Vagina (tissue), 2 donors: Measurements from ENCODE around the gene IGFBP6. TPM values are rescaled to one million over a fixed set of nuclear protein-coding genes. Genes with fewer than 3 reads are reported as not detected.

Experiments
- DNase-seq, 2 donors: peaks; one replicate each; pipeline ENCODE4 v3.0.0-alpha.2; 2017; ENCODE audit errors: extremely low spot score in 2 of 2
- H3K27ac ChIP-seq: fragments of 200-600 bp; sonication (generic); one replicate; pipeline ENCODE4 v1.5.1; 2019
- H3K27me3 ChIP-seq: fragments of 200-600 bp; sonication (generic); one replicate; pipeline ENCODE4 v1.5.1; 2019
- H3K36me3 ChIP-seq, 2 donors: fragments of 200-600 bp; sonication (generic); one replicate each; pipeline ENCODE4 v1.5.1; 2017 to 2019
- H3K4me1 ChIP-seq: fragments of 200-600 bp; sonication (generic); one replicate; pipeline ENCODE4 v1.5.1; 2019
- H3K4me3 ChIP-seq, 2 donors: fragments of 200-600 bp; sonication (generic); 1 replicate in 1 of 2; 2 replicates in 1 of 2; pipeline ENCODE4 v1.5.1; 2016 to 2019
- H3K9me3 ChIP-seq: fragments of 200-600 bp; sonication (generic); one replicate; pipeline ENCODE4 v1.5.1; 2019
- POLR2A ChIP-seq, 2 donors: fragments of 450-650 bp; IDR thresholded peaks; one replicate each; pipeline ENCODE4 v1.6.1; 2017; ENCODE audit warnings: antibody characterized with exemption in 2 of 2, mild to moderate bottlenecking in 2 of 2, moderate library complexity in 2 of 2
- POLR2AphosphoS5 ChIP-seq, 2 donors: sonication (generic); formaldehyde crosslinking; IDR thresholded peaks; one replicate each; pipeline ENCODE4 v1.9.0; 2017; ENCODE audit warnings: antibody characterized with exemption in 2 of 2, mild to moderate bottlenecking in 2 of 2, low read depth in 1 of 2; ENCODE audit not compliant: insufficient read depth in 1 of 2
- intact Hi-C: fragments of 100-400 bp; cut with DNase I; formaldehyde crosslinking; loops from one replicate; pipeline ENCODE4 v1.15.1; 2023
- total RNA-seq: library from RNA; depleted of rRNA; stranded (reverse); fragments of >200 nt; gene quantifications from one replicate; pipeline ENCODE4 v1.2.3, GENCODE V29; 2016
- TF ChIP-seq, protein P1 (sequence below), 3 experiments: fragments of 450-650 bp in 2 of 3; fragments of 200-600 bp in 1 of 3; sonication (generic) in 1 of 3; IDR thresholded peaks; one replicate each; pipeline ENCODE4 v1.5.1; 2017 to 2019; ENCODE audit warnings: antibody characterized with exemption in 3 of 3, mild to moderate bottlenecking in 2 of 3, moderate library complexity in 2 of 3

Gene IGFBP6
- total RNA-seq, 1 donor from 2014 or later = 684 TPM

DNA sequence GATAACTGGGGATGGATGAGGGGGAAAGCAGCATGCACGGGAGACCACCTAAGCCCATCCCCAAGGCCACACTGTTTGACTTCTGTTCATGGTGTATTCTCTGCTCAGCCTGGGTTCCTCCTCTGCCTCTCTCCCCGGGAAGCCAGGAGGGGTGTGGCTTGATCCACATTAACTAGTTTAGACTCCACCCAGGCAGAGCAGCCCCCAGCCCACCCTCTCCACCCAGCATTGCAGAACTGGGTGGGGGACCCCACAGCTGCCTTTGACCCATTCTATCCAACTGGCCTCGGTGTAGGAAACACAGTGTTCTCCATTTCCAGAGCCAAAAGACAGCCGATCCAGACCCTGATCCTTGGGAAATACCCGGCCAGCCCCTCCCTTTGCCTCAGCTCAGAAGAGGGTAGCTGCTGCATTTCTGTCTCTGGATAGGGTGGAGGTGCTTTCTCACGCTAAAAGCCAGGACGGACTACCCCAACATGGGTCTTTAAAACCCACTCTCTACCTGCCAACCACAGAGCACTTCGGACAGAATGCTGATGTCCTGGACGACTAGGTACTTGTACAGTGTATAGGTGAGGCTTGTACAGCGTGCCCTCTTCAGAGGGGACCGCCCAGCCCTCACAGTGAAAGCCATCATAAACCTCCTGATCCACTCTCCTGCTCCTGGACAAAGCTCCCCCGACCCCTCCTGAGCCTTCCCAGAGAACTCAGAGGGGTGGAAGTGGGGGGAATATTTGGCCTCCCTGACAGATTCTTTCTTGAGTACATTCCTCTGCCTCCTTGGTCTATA, 27.7 kb upstream of the IGFBP6 start:
- Histone ChIP-seq H3K4me1 (peaks cover 89% of the 10 kb centered on the region), H3K4me3 (no peak overlapping the region), H3K27ac (peak overlapping the region; percentile 89), H3K36me3 (peaks cover 0 to 16% of the 10 kb centered on the region in 2 donors), H3K27me3 (no peaks in the 10 kb centered on the region), H3K9me3 (no peaks in the 10 kb centered on the region)
- peak in 1 of 2 donors; percentile 92 for DNase-seq
- TF ChIP-seq POLR2AphosphoS5 (IDR thresholded peaks at IDR 0.05; ENCODE audit: insufficient read depth in 1 of 2, low read depth in 1 of 2) (peak in 1 of 2 donors; percentile 49), POLR2A (IDR thresholded peaks at IDR 0.05) (peak in 1 of 2 donors; percentile 13)
- TF ChIP-seq, protein P1, sequence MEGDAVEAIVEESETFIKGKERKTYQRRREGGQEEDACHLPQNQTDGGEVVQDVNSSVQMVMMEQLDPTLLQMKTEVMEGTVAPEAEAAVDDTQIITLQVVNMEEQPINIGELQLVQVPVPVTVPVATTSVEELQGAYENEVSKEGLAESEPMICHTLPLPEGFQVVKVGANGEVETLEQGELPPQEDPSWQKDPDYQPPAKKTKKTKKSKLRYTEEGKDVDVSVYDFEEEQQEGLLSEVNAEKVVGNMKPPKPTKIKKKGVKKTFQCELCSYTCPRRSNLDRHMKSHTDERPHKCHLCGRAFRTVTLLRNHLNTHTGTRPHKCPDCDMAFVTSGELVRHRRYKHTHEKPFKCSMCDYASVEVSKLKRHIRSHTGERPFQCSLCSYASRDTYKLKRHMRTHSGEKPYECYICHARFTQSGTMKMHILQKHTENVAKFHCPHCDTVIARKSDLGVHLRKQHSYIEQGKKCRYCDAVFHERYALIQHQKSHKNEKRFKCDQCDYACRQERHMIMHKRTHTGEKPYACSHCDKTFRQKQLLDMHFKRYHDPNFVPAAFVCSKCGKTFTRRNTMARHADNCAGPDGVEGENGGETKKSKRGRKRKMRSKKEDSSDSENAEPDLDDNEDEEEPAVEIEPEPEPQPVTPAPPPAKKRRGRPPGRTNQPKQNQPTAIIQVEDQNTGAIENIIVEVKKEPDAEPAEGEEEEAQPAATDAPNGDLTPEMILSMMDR (IDR thresholded peaks at IDR 0.05) = no peak
- intact Hi-C loops = loop anchor here (5.0 to 10.0 kb wide), 2 partner anchors 125 to 668 kb away; no protein-coding TSS in a partner anchor

DNA sequence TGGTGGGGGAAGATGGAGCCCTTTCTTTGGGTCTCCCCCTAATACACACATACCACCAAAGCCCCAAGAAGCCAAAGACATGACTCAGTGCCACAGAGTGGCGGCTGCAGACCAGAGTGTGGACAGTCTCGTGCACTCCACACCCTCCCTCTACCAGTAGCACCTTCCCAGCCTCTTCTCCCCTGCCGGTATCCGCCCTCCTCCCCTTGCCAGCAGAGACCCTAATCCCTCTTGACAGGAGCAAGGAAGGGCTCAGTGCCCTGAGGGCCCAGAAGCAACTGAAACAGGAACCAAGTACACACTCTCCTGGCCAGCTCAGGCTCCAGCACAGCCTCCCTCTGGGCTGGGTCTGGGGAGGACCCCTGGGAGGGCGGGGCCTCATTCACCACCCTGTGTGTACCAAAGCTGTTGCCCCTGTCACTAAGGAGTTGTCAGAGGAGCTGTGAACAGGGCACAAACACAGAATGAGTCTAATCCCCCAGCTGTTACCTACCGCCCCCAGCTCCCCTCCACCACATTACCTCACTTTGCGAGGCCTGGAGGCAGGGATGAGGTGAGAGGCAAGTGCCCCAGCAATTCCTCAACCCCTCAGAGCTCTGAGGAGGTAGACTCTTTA, 26.5 kb upstream of the IGFBP6 start:
- H3K36me3 ChIP-seq = peaks cover 0 to 19% of the 10 kb centered on the region in 2 donors
- peaks cover 84% of the 10 kb centered on the region for H3K4me1 ChIP-seq

DNA sequence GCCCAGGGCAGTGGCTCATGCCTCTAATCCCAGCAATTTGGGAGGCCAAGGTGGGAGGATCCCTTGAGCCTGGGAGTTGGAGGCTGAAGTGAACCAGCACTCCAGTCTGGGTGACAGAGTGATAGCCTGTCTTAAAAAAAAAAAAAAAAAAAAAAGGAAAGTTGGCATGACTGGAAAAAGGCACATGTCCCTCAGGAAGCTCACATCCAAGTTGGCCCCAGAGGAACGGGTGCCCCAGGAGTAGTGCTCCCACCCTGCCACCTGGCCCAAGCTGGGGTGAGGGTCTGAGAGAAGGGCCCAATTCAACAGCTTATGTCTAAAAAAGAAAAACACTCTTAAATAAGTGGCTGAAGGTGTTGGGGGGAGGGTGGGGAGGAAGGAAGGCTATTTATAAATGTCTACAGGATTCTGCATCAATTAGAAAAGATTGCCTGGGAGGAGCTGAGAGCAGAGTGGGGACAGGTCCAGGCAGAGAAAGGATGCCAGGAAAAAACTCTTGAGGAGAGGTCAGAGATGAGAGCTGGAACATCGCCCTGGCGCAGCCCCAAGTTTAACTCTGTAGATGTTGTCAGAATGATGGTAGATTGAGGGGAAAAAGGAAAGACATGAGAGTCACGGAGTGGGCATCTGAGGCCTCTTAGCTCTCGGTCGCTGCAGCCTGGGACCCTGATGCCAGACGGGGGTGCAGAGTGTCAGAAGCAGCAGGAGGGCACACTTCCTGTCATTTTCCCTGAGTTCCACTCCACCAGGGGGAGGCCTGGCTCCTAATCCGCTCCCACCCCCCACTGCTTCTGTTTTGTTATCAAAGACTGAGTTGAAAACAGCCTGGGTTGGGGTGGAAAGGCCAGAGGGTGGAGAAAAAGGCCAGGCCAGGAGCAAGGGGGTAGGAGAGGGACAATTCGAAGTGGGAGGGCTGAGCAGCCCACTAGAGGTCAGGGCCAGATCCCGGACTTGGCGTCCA, 25.6 kb upstream of the IGFBP6 start:
- intact Hi-C loops = loop anchor here (5.0 kb wide), 1 partner anchor 670 kb away; no protein-coding TSS in a partner anchor
- Histone ChIP-seq H3K4me3 (no peak overlapping the region), H3K36me3 (peaks cover 0 to 28% of the 10 kb centered on the region in 2 donors), H3K9me3 (no peaks in the 10 kb centered on the region), H3K27ac (peak overlapping the region; percentile 89), H3K4me1 (peaks cover 84% of the 10 kb centered on the region), H3K27me3 (no peaks in the 10 kb centered on the region)
- TF ChIP-seq, protein P1 (IDR thresholded peaks at IDR 0.05) = no peak
- TF ChIP-seq POLR2A (IDR thresholded peaks at IDR 0.05) (no peak), POLR2AphosphoS5 (IDR thresholded peaks at IDR 0.05; ENCODE audit: insufficient read depth in 1 of 2, low read depth in 1 of 2) (peak; percentile 47 to 58)
- DNase-seq = peak in 1 of 2 donors; percentile 90

More for the DNA sequence above, 26.5 kb upstream of the IGFBP6 start:
- Histone ChIP-seq H3K9me3 (no peaks in the 10 kb centered on the region), H3K27me3 (no peaks in the 10 kb centered on the region), H3K27ac (peak overlapping the region; percentile 89), H3K4me3 (no peak overlapping the region)
- TF ChIP-seq, protein P1 (IDR thresholded peaks at IDR 0.05) = no peak
- TF ChIP-seq POLR2A (IDR thresholded peaks at IDR 0.05) = no peak
- no peak for TF ChIP-seq POLR2AphosphoS5 (IDR thresholded peaks at IDR 0.05; ENCODE audit: insufficient read depth in 1 of 2, low read depth in 1 of 2)
- peak in 1 of 2 donors; percentile 86 for DNase-seq
- intact Hi-C loops = loop anchor here (5.0 kb wide), 1 partner anchor 669 kb away; no protein-coding TSS in a partner anchor

DNA sequence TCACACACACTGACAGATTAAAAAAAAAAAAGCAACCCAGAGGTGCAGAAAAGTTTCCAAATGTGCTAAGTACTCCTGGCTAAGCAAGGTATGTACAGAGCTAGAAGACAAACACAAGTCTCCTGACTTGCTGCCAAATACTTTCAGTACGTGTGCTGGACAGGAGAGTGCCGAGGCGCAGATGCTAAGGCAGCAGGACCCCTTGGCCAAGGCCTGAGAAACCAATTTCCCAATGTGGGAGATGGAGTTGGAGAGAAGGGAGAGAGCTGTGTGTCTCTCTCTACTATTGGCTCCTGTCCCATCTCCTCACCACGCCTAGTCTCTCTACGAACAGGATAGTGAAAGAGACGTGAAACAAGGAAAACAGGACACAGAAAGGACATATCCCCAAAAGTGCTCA, 23.6 kb upstream of the IGFBP6 start:
- Histone ChIP-seq H3K9me3 (no peaks in the 10 kb centered on the region), H3K36me3 (peaks cover 0 to 30% of the 10 kb centered on the region in 2 donors), H3K4me1 (peaks cover 93% of the 10 kb centered on the region), H3K4me3 (no peak overlapping the region), H3K27ac (peak overlapping the region; percentile 83), H3K27me3 (no peaks in the 10 kb centered on the region)
- TF ChIP-seq, protein P1 (IDR thresholded peaks at IDR 0.05) = no peak
- TF ChIP-seq POLR2AphosphoS5 (IDR thresholded peaks at IDR 0.05; ENCODE audit: insufficient read depth in 1 of 2, low read depth in 1 of 2) = no peak
- TF ChIP-seq POLR2A (IDR thresholded peaks at IDR 0.05) = no peak
- peak in 1 of 2 donors; percentile 89 for DNase-seq
- intact Hi-C loops = loop anchor here (5.0 kb wide), 1 partner anchor 672 kb away; no protein-coding TSS in a partner anchor
